Smooth muscle cell (in vitro differentiated cells): ENCODE results near the gene NIPAL3. TPM values are rescaled to one million over a fixed set of nuclear protein-coding genes. Genes with fewer than 3 reads are reported as not detected.

Experiments used
- DNase-seq: peaks from one replicate; lab custom pipeline; 2025; ENCODE audit not compliant: unreplicated experiment; lab: John Stamatoyannopoulos, UW
- H2AFZ ChIP-seq: fragments of 200-600 bp; sonication (generic); 2 replicates; pipeline ENCODE4 v1.6.0; 2016; ENCODE audit warnings: antibody characterized with exemption, low read depth, mild to moderate bottlenecking
- H3F3A ChIP-seq: fragments of 200-600 bp; sonication (generic); 2 replicates; pipeline ENCODE4 v1.6.0; 2017; ENCODE audit warnings: antibody characterized with exemption, low read depth
- H3K27ac ChIP-seq: fragments of 200-600 bp; sonication (generic); 2 replicates; pipeline ENCODE4 v1.5.1; 2016; ENCODE audit warnings: low read depth, mild to moderate bottlenecking
- H3K27me3 ChIP-seq: fragments of 200-600 bp; sonication (generic); 2 replicates; pipeline ENCODE4 v1.6.1; 2016; ENCODE audit warnings: low read depth, mild to moderate bottlenecking
- H3K36me3 ChIP-seq: fragments of 200-600 bp; sonication (generic); 2 replicates; pipeline ENCODE4 v1.5.1; 2016; ENCODE audit warnings: low read depth
- H3K4me1 ChIP-seq: fragments of 200-600 bp; sonication (generic); 2 replicates; pipeline ENCODE4 v1.5.1; 2016; ENCODE audit warnings: low read depth
- H3K4me2 ChIP-seq: fragments of 200-600 bp; sonication (generic); 2 replicates; pipeline ENCODE4 v1.6.0; 2016; ENCODE audit warnings: mild to moderate bottlenecking
- H3K4me3 ChIP-seq: fragments of 200-600 bp; sonication (generic); 2 replicates; pipeline ENCODE4 v1.5.1; 2016; ENCODE audit warnings: mild to moderate bottlenecking
- H3K79me2 ChIP-seq: fragments of 200-600 bp; sonication (generic); 2 replicates; pipeline ENCODE4 v1.6.0; 2016; ENCODE audit warnings: low read depth, mild to moderate bottlenecking
- H3K9ac ChIP-seq: fragments of 200-600 bp; sonication (generic); 2 replicates; pipeline ENCODE4 v1.6.0; 2016; ENCODE audit warnings: low read depth
- H3K9me3 ChIP-seq: fragments of 200-600 bp; sonication (generic); replicated peaks from 2 replicates; pipeline ENCODE4 v1.5.1; 2016; ENCODE audit warnings: low read depth
- H4K20me1 ChIP-seq: fragments of 200-600 bp; sonication (generic); 2 replicates; pipeline ENCODE4 v1.6.0; 2016; ENCODE audit warnings: low read depth
- CTCF ChIP-seq: fragments of 200-600 bp; sonication (generic); IDR thresholded peaks from 2 replicates; pipeline ENCODE4 v1.5.1; 2017; ENCODE audit warnings: borderline replicate concordance, mild to moderate bottlenecking, antibody characterized with exemption; ENCODE audit not compliant: insufficient read depth, poor library complexity, severe bottlenecking
- WGBS: methylation state at CpG from one replicate; pipeline ENCODE4 v1.1.7; 2016; ENCODE audit warnings: low lambda C conversion rate; 5-methylcytosine and 5-hydroxymethylcytosine counted together
- polyA plus RNA-seq: library from polyadenylated mRNA; unstranded; fragments of >200 nt; fragmentation: Nextera tagmentation; extraction: Ambion mirVana; gene quantifications from 2 replicates; pipeline ENCODE4 v1.2.1, GENCODE V29; 2016
- total RNA-seq: library from RNA; depleted of rRNA; stranded (reverse); fragments of >200 nt; gene quantifications from 2 replicates; pipeline ENCODE4 v1.2.3, GENCODE V29; 2014

Gene NIPAL3
- total and polyA plus RNA-seq, 2 experiments from 2014 or later = 9.3 to 22.5 TPM

DNA sequence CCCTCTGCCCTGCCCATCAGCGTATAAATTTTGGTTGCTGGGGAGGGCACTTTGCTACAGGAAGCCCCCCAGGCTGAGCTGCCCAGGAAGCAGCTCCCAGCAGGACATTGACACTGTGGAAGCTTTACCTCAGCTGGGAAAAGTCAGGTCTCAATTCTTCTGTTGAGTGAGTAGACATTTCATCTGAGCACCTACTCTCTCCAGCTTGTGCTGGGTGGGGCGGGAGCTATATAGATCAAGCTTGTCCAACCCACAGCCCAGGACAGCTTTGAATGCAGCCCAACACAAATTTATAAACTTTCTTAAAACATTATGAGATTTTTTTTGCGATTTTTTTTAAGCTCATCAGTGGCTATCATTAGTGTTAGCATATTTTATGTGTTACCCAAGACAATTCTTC, 9.4 kb downstream of the NIPAL3 start:
- TF ChIP-seq CTCF = no peak
- Histone ChIP-seq H3K4me1 (no peaks in the 10 kb centered on the region), H2AFZ (no peak overlapping the region), H3K4me2 (no peak overlapping the region), H3K27me3 (no peaks in the 10 kb centered on the region), H3F3A (no peaks in the 10 kb centered on the region), H4K20me1 (no peaks in the 10 kb centered on the region), H3K79me2 (no peaks in the 10 kb centered on the region), H3K9ac (no peak overlapping the region), H3K27ac (no peak overlapping the region), H3K9me3 (no peaks in the 10 kb centered on the region), H3K36me3 (no peaks in the 10 kb centered on the region), H3K4me3 (no peak overlapping the region)
- WGBS = 96% methylated on average over 3 of the region's 3 CpGs
- DNase-seq = no peak

- Histone ChIP-seq H3K36me3 (no peaks in the 10 kb centered on the region), H2AFZ (no peak overlapping the region), H3K4me2 (no peak overlapping the region), H3K27ac (no peak overlapping the region), H3K27me3 (no peaks in the 10 kb centered on the region), H4K20me1 (no peaks in the 10 kb centered on the region), H3K4me3 (no peak overlapping the region), H3K9me3 (no peaks in the 10 kb centered on the region), H3K9ac (no peak overlapping the region), H3F3A (no peaks in the 10 kb centered on the region), H3K79me2 (no peaks in the 10 kb centered on the region), H3K4me1 (no peaks in the 10 kb centered on the region)
- WGBS = 86% methylated on average over 3 of the region's 3 CpGs
- no peak for TF ChIP-seq CTCF
- DNase-seq = no peak
These were observed 9.8 kb downstream of the NIPAL3 start for GRCh38 chr1:24425441-24425840.

DNA sequence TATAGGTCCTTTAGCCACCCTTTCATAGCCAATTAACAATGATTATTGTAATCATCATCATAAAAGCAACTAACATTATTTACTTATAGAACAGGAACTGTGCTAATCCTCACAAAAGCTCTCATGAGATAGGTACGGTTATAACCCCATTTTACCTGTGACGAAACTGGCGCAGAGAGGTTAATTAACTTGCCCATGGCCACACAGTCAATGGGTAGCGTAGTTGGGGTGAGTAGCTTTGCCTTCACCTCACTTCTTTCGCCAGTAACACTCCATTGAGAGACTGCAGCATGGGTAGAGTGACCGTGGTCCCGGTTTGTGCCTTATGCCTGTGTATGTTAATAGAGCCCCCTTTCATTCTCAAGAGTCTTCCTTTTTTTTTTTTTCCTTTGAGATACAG, 10.3 kb downstream of the NIPAL3 start:
- Histone ChIP-seq H3K9me3 (no peaks in the 10 kb centered on the region), H3K79me2 (no peaks in the 10 kb centered on the region), H3K27ac (no peak overlapping the region), H3F3A (no peaks in the 10 kb centered on the region), H4K20me1 (no peaks in the 10 kb centered on the region), H3K27me3 (no peaks in the 10 kb centered on the region), H3K4me2 (no peak overlapping the region), H3K36me3 (no peaks in the 10 kb centered on the region), H3K4me3 (no peak overlapping the region), H3K4me1 (no peaks in the 10 kb centered on the region), H2AFZ (no peak overlapping the region), H3K9ac (no peak overlapping the region)
- 81% methylated on average over 7 of the region's 7 CpGs for WGBS
- no peak for DNase-seq
- no peak for TF ChIP-seq CTCF

DNA sequence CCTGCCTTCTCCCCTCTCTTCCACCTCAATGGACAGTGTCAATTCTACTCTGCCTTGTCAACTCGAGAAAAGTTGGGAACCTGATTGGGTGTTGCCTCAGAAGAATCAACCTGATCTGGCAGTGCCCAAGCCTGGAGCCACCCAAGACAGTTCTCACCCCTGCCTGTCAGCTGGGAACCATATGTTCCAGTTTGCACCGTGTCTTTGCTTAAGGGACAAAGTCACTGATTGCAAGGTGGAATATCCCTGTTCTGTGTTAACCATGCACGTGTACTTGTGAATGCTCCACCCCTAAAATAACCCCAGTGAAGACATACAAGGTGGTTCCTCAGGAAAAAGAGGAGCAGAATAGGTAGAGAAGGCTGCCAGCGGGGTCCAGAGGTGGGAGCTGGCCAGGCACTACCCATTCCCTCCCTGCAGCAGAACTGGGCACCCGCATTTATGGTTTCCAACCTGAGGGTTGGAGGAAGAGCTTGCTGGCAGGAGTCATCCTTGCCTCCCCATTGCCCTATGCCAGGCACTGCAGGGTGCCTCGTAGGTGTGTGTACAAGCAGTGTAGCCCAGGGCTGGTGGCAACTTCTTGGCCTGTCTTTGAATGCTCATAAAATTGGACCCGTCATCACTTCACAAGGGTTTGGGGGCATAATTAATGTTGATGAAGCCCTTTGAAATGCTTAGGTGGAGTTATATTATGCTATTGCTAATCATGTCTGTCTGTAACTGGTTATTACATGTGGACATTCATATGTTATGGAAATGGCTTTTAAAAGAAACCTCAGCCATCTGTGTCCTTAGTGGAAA, 11.3 kb downstream of the NIPAL3 start:
- no peak for DNase-seq
- H3K4me3 ChIP-seq = no peak overlapping the region
- H3F3A ChIP-seq = no peaks in the 10 kb centered on the region
- H3K9me3 ChIP-seq = no peaks in the 10 kb centered on the region
- H3K4me2 ChIP-seq = no peak overlapping the region
- no peak for TF ChIP-seq CTCF
- WGBS = 97% methylated on average over 7 of the region's 7 CpGs
- H4K20me1 ChIP-seq = no peaks in the 10 kb centered on the region
- H3K4me1 ChIP-seq = no peaks in the 10 kb centered on the region
- H3K79me2 ChIP-seq = no peaks in the 10 kb centered on the region
- no peak overlapping the region for H3K27ac ChIP-seq
- no peak overlapping the region for H2AFZ ChIP-seq
- H3K36me3 ChIP-seq = no peaks in the 10 kb centered on the region
- H3K9ac ChIP-seq = no peak overlapping the region
- no peaks in the 10 kb centered on the region for H3K27me3 ChIP-seq
